Left ventricle myocardium inferior (tissue), 1 donor: ENCODE data around the gene GPR78. TPM values are rescaled to one million over a fixed set of nuclear protein-coding genes. Genes with fewer than 3 reads are reported as not detected.

Source experiments
- DNase-seq: peaks from one replicate; pipeline ENCODE4 v3.0.0-alpha.2; 2020
- H3K27ac ChIP-seq: fragments of 200-600 bp; replicated peaks from 2 replicates; pipeline ENCODE4 v1.8.0; 2021
- H3K27me3 ChIP-seq: fragments of 200-600 bp; 2 replicates; pipeline ENCODE4 v1.8.0; 2021; ENCODE audit warnings: low read depth
- H3K36me3 ChIP-seq: fragments of 200-600 bp; 2 replicates; pipeline ENCODE4 v1.8.0; 2021
- H3K4me1 ChIP-seq: fragments of 200-600 bp; 2 replicates; pipeline ENCODE4 v1.8.0; 2021
- H3K4me3 ChIP-seq: fragments of 200-600 bp; 2 replicates; pipeline ENCODE4 v1.8.0; 2021; ENCODE audit warnings: mild to moderate bottlenecking, moderate library complexity
- H3K9me3 ChIP-seq: fragments of 200-600 bp; replicated peaks from 2 replicates; pipeline ENCODE4 v1.8.0; 2021
- intact Hi-C: fragments of 100-400 bp; cut with micrococcal nuclease; formaldehyde crosslinking; loops from one replicate; pipeline ENCODE4 v1.11.0; 2022
- total RNA-seq: library from RNA; stranded (reverse); fragmentation: NEBNext Ultra II Directional; extraction: Animal tissue kit (Norgen Biotek cat#: 25700); gene quantifications from one replicate; pipeline ENCODE4 v1.2.1, GENCODE V29; 2021
- TF ChIP-seq, protein P1 (sequence below): fragments of 200-600 bp; IDR thresholded peaks from 2 replicates; pipeline ENCODE4 v1.8.0; 2021; ENCODE audit warnings: antibody characterized with exemption, mild to moderate bottlenecking, borderline replicate concordance
- donor health status: DM: no; HTN: yes; CAD: no; lungs with severe emphysema.

The GPR78 gene
- total RNA-seq, 1 donor from 2014 or later: not detected

DNA sequence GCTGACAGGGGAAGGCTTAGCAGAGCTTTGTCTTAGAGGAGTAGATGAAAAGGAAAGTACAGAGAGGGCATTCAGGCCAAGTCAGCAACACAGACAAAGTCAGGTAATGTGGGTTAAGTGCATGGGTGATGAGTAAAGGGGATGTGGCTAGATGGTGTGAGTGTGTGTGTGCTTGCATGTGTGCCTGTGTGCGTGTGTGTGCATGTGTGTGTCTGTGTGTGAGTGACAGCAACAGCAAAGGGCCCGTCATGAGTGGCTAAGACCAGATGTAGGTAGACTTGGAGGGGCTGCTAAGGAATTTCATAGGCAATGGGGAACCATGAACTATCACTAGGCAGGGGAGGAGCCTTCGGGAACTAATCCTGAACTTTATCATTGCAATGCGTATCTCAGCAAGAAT is 2.2 kb upstream of the GPR78 start:
- no peak overlapping the region for H3K27ac ChIP-seq
- H3K9me3 ChIP-seq: no peaks in the 10 kb centered on the region
- H3K36me3 ChIP-seq: no peaks in the 10 kb centered on the region
- TF ChIP-seq, protein P1, sequence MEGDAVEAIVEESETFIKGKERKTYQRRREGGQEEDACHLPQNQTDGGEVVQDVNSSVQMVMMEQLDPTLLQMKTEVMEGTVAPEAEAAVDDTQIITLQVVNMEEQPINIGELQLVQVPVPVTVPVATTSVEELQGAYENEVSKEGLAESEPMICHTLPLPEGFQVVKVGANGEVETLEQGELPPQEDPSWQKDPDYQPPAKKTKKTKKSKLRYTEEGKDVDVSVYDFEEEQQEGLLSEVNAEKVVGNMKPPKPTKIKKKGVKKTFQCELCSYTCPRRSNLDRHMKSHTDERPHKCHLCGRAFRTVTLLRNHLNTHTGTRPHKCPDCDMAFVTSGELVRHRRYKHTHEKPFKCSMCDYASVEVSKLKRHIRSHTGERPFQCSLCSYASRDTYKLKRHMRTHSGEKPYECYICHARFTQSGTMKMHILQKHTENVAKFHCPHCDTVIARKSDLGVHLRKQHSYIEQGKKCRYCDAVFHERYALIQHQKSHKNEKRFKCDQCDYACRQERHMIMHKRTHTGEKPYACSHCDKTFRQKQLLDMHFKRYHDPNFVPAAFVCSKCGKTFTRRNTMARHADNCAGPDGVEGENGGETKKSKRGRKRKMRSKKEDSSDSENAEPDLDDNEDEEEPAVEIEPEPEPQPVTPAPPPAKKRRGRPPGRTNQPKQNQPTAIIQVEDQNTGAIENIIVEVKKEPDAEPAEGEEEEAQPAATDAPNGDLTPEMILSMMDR: no peak
- no peak for DNase-seq
- no peak overlapping the region for H3K4me3 ChIP-seq
- intact Hi-C loops: no loop called here
- H3K27me3 ChIP-seq: peaks cover 75% of the 10 kb centered on the region
- no peaks in the 10 kb centered on the region for H3K4me1 ChIP-seq

GRCh38 chr4:8578717-8579116 is 1.5 kb upstream of the GPR78 start:
- TF ChIP-seq, protein P1: no peak
- no peak overlapping the region for H3K4me3 ChIP-seq
- H3K27ac ChIP-seq: no peak overlapping the region
- intact Hi-C loops: no loop called here
- H3K36me3 ChIP-seq: no peaks in the 10 kb centered on the region
- H3K4me1 ChIP-seq: no peaks in the 10 kb centered on the region
- no peak for DNase-seq
- H3K9me3 ChIP-seq: no peaks in the 10 kb centered on the region
- peaks cover 82% of the 10 kb centered on the region for H3K27me3 ChIP-seq

GRCh38 chr4:8579526-8580320 is 469 bp upstream of the GPR78 start:
- peaks cover 89% of the 10 kb centered on the region for H3K27me3 ChIP-seq
- intact Hi-C loops: no loop called here
- no peaks in the 10 kb centered on the region for H3K4me1 ChIP-seq
- H3K36me3 ChIP-seq: no peaks in the 10 kb centered on the region
- no peaks in the 10 kb centered on the region for H3K9me3 ChIP-seq
- TF ChIP-seq, protein P1: no peak
- no peak overlapping the region for H3K4me3 ChIP-seq
- no peak for DNase-seq
- no peak overlapping the region for H3K27ac ChIP-seq

- Histone ChIP-seq H3K9me3 (no peaks in the 10 kb centered on the region), H3K36me3 (no peaks in the 10 kb centered on the region), H3K4me1 (no peaks in the 10 kb centered on the region), H3K27ac (no peak overlapping the region), H3K4me3 (no peak overlapping the region), H3K27me3 (peaks cover 97% of the 10 kb centered on the region)
- intact Hi-C loops: no loop called here
- TF ChIP-seq, protein P1: no peak
- DNase-seq: no peak
Measured at GRCh38 chr4:8581094-8581861, 1.1 kb downstream of the GPR78 start.

DNA sequence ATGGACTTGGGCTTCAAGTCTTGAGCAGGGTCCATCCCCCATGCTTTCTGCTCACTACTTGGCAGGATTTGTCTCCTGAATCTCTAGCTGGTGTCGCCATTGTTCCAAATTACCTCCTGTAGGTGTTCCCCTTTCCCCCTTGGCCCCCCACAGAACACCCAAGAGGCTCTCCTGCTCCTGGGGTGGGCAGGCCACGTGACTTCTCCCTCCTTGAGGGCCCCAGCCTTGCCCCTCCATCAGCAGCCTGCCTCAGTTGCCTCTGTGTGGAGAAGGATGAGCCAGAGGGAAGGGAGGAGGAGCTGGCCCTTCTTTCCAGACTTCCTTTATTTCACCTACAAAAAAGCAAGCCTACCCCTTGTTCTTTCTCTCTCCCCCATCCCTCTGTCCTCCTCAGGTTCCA is 1.8 kb downstream of the GPR78 start:
- no peaks in the 10 kb centered on the region for H3K36me3 ChIP-seq
- peaks cover 100% of the 10 kb centered on the region for H3K27me3 ChIP-seq
- H3K4me3 ChIP-seq: no peak overlapping the region
- no peaks in the 10 kb centered on the region for H3K9me3 ChIP-seq
- no peak overlapping the region for H3K27ac ChIP-seq
- no peak for DNase-seq
- H3K4me1 ChIP-seq: no peaks in the 10 kb centered on the region
- TF ChIP-seq, protein P1: no peak
- intact Hi-C loops: no loop called here
